A549 (cell line): ENCODE measurements around the gene DDX3X. TPM values are rescaled to one million over a fixed set of nuclear protein-coding genes. Genes with fewer than 3 reads are reported as not detected.

Experiments used
- ATAC-seq, 2 experiments: fragments of 200-7000 bp in 1 of 2; fragments of >200 bp in 1 of 2; cut with Nextera tagmentation in 1 of 2; cut with Tn5 transposase in 1 of 2; 3 replicates each; pipeline versions ENCODE4 v1.8.0 to v1.9.1; 2018 to 2020; ENCODE audit warnings: mild to moderate bottlenecking in 1 of 2, moderate library complexity in 1 of 2
- CTCF ChIA-PET: fragments of 300-600 bp; sonication (Branson Sonifier 250); formaldehyde crosslinking; extraction: SDS; loops from one replicate; lab custom pipeline; 2021; ENCODE audit warnings: antibody characterized with exemption, inconsistent platforms; lab: Yijun Ruan, JAX
- POLR2A ChIA-PET: fragments of 350-600 bp; formaldehyde crosslinking; extraction: SDS; loops from one replicate; lab custom pipeline; 2021; ENCODE audit warnings: antibody characterized with exemption, inconsistent platforms; lab: Yijun Ruan, JAX
- DNase-seq, 2 experiments: peaks; one replicate each; pipeline versions ENCODE4 v3.0.0 to v3.0.0-alpha.2; 2011 to 2016; ENCODE audit warnings: low read depth in 1 of 2, low spot score in 1 of 2
- FAIRE-seq: peaks from 2 replicates; lab custom pipeline; 2011; peaks lifted over from hg19 to GRCh38; lab: Jason Lieb, UNC
- H3K27ac ChIP-seq, 2 experiments: fragments of >200 bp; sonication (Bioruptor Twin); formaldehyde crosslinking; 3 replicates each; pipeline ENCODE4 v1.5.1; 2016 to 2017
- H3K4me1 ChIP-seq: fragments of >200 bp; sonication (Bioruptor Twin); formaldehyde crosslinking; 3 replicates; pipeline ENCODE4 v1.6.1; 2016
- H3K4me2 ChIP-seq: fragments of >200 bp; sonication (Bioruptor Twin); formaldehyde crosslinking; 3 replicates; pipeline ENCODE4 v1.6.1; 2016
- H3K4me3 ChIP-seq: fragments of >200 bp; sonication (Bioruptor Twin); formaldehyde crosslinking; 3 replicates; pipeline ENCODE4 v1.5.1; 2016
- H3K9me3 ChIP-seq: fragments of >200 bp; sonication (Bioruptor Twin); formaldehyde crosslinking; 3 replicates; pipeline ENCODE4 v1.6.1; 2016
- BHLHE40 ChIP-seq: IDR thresholded peaks from 2 replicates; pipeline ENCODE4 v1.6.1; 2012; ENCODE audit warnings: low read depth, low read length, inconsistent platforms
- CHD4 ChIP-seq: fragments of 200-600 bp; sonication (generic); IDR thresholded peaks from 2 replicates; pipeline ENCODE4 v1.6.1; 2016; ENCODE audit warnings: antibody characterized with exemption, mild to moderate bottlenecking, borderline replicate concordance
- EHF ChIP-seq: fragments of 250-450 bp; sonication (Bioruptor Pico); IDR thresholded peaks from 2 replicates; pipeline ENCODE4 v1.5.0; 2020; ENCODE audit warnings: mild to moderate bottlenecking
- EHMT2 ChIP-seq: fragments of 200-600 bp; sonication (generic); IDR thresholded peaks from 2 replicates; pipeline ENCODE4 v1.6.1; 2016; ENCODE audit warnings: antibody characterized with exemption, low read depth, mild to moderate bottlenecking, moderate library complexity
- FOSB ChIP-seq: fragments of 250-450 bp; sonication (Bioruptor Pico); IDR thresholded peaks from 2 replicates; pipeline ENCODE4 v1.5.0; 2020; ENCODE audit warnings: mild to moderate bottlenecking, moderate library complexity
- GATA3 ChIP-seq: IDR thresholded peaks from 2 replicates; pipeline ENCODE4 v1.6.1; 2012; ENCODE audit warnings: borderline replicate concordance
- HDAC2 ChIP-seq: fragments of 200-600 bp; sonication (generic); IDR thresholded peaks from 2 replicates; pipeline ENCODE4 v1.6.1; 2016
- HES2 ChIP-seq: fragments of >200 bp; sonication (Bioruptor Twin); formaldehyde crosslinking; IDR thresholded peaks from 2 replicates; pipeline ENCODE4 v1.6.1; 2016
- JUN ChIP-seq, 2 experiments: fragments of >200 bp; sonication (Bioruptor Twin); formaldehyde crosslinking; IDR thresholded peaks; 2 replicates in 1 of 2; 3 replicates in 1 of 2; pipeline ENCODE4 v1.6.1; 2016 to 2017
- KDM1A ChIP-seq: fragments of 200-600 bp; sonication (generic); IDR thresholded peaks from 2 replicates; pipeline ENCODE4 v1.6.1; 2016; ENCODE audit warnings: low read depth, mild to moderate bottlenecking
- MYC ChIP-seq: IDR thresholded peaks from 2 replicates; pipeline ENCODE4 v1.6.1; 2012; ENCODE audit warnings: mild to moderate bottlenecking, inconsistent platforms, low read length, improper control_type of control experiment, borderline replicate concordance
- NPAS2 ChIP-seq: fragments of 250-450 bp; sonication (Bioruptor Pico); IDR thresholded peaks from 2 replicates; pipeline ENCODE4 v1.8.0; 2022; ENCODE audit warnings: mild to moderate bottlenecking, moderate library complexity, borderline replicate concordance
- PHF8 ChIP-seq: fragments of 200-600 bp; sonication (generic); IDR thresholded peaks from 2 replicates; pipeline ENCODE4 v1.6.1; 2016; ENCODE audit warnings: low read depth, mild to moderate bottlenecking, antibody characterized with exemption, moderate library complexity, borderline replicate concordance
- POLR2A ChIP-seq: IDR thresholded peaks from 2 replicates; pipeline ENCODE4 v1.6.1; 2012; ENCODE audit warnings: mild to moderate bottlenecking, low read length
- POLR2AphosphoS2 ChIP-seq: conservative IDR thresholded peaks from 2 replicates; pipeline ENCODE4 v1.6.1; 2012; ENCODE audit warnings: low read length, improper control_type of control experiment, inconsistent platforms
- REST ChIP-seq: fragments of 200-600 bp; sonication (generic); IDR thresholded peaks from 2 replicates; pipeline ENCODE4 v1.6.1; 2016; ENCODE audit warnings: antibody characterized with exemption, mild to moderate bottlenecking, moderate library complexity
- RFX5 ChIP-seq: fragments of 450-650 bp; IDR thresholded peaks from 2 replicates; pipeline ENCODE4 v1.7.1; 2014; ENCODE audit warnings: antibody characterized with exemption, mild to moderate bottlenecking, moderate library complexity
- SMC3 ChIP-seq: fragments of >200 bp; sonication (Bioruptor Twin); formaldehyde crosslinking; IDR thresholded peaks from 3 replicates; pipeline ENCODE4 v1.6.1; 2018; ENCODE audit warnings: inconsistent platforms
- TP53 ChIP-seq: fragments of 250-450 bp; sonication (Bioruptor Pico); IDR thresholded peaks from 2 replicates; pipeline ENCODE4 v1.5.0; 2021; ENCODE audit warnings: mild to moderate bottlenecking, moderate library complexity
- ZC3H11A ChIP-seq: fragments of 450-650 bp; IDR thresholded peaks from 2 replicates; pipeline ENCODE4 v1.6.1; 2014; ENCODE audit warnings: antibody characterized with exemption, mild to moderate bottlenecking
- ZFP36 ChIP-seq: fragments of 450-650 bp; IDR thresholded peaks from 2 replicates; pipeline ENCODE4 v1.6.1; 2014; ENCODE audit warnings: borderline replicate concordance; ENCODE audit not compliant: partially characterized antibody
- WGBS: methylation state at CpG from one replicate; pipeline ENCODE4 v1.1.6; 2017; ENCODE audit errors: missing lambda C conversion rate; 5-methylcytosine and 5-hydroxymethylcytosine counted together
- polyA plus RNA-seq, 4 experiments: library from polyadenylated mRNA; depleted of rRNA in 3 of 4; stranded (reverse); fragments of >200 nt; fragmentation: RNase III in 1 of 4; extraction: RNeasy Plus Mini Kit Qiagen cat#74134 plus additional on column Dnase treatment in 1 of 4; gene quantifications; 2 replicates in 3 of 4; 3 replicates in 1 of 4; pipeline ENCODE4 v1.2.3, GENCODE V29; 2011 to 2017
- TF ChIP-seq, protein P1 (sequence below): IDR thresholded peaks from 2 replicates; pipeline ENCODE4 v1.6.1; 2012
- TF ChIP-seq, protein P2 (sequence below): IDR thresholded peaks from 2 replicates; pipeline ENCODE4 v1.6.1; 2012
- TF ChIP-seq, protein P3 (sequence below): fragments of 450-650 bp; IDR thresholded peaks from 2 replicates; pipeline ENCODE4 v1.6.1; 2014; ENCODE audit warnings: antibody characterized with exemption
- TF ChIP-seq, protein P4 (sequence below): fragments of >200 bp; sonication (Bioruptor Twin); formaldehyde crosslinking; IDR thresholded peaks from 3 replicates; pipeline ENCODE4 v1.5.1; 2016
- TF ChIP-seq, protein P5 (sequence below): fragments of 250-450 bp; sonication (Bioruptor Pico); IDR thresholded peaks from 2 replicates; pipeline ENCODE4 v1.5.0; 2020; ENCODE audit warnings: low read depth, mild to moderate bottlenecking, moderate library complexity

Gene DDX3X
- polyA plus RNA-seq, 2 of the 4 experiments (the other 2 are of a cell fraction), result 216 to 341 TPM

DNA sequence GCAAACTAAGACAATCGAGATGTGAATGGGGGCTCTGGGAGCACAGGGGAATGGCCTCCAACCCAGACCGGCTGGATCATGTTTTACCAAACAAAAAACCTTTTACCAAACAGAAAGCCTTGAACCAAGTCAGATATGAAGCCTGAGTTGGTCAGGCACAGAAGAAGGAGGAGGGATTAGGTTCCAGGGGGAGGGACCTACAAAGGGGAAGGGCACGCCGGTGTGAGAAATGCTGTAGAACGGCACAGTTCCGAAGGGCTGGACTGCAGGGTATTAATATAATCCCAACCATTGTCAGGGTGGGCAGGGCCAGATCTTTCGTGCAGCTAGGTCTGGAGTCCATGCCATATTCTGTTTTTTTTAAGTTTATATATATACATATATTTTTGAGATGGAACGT, 60.3 kb downstream of the DDX3X start (continued):
- TF ChIP-seq REST, result no peak

DNA sequence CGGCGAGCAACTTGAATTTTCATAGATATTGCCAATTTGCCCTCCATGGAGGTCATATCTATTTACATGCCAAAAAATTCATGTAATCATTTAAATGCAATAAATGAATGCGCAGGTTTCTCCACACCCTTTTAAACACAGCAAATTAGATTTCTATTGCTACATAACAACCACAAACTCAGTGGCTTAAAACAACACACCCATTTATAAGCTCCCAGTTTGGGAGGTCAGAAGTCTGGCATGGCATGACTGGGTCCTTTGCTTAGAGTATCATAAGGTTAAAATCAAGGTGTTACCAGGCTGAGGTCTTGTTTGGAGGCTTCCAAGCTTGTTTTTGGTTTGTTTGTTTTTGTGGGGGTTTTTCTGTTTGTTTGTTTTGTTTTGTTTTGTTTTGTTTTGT, 63.3 kb downstream of the DDX3X start:
- TF ChIP-seq GATA3, result no peak
- TF ChIP-seq ZC3H11A, result no peak
- no peak for TF ChIP-seq ZFP36
- no peak for TF ChIP-seq EHMT2
- TF ChIP-seq, protein P1, sequence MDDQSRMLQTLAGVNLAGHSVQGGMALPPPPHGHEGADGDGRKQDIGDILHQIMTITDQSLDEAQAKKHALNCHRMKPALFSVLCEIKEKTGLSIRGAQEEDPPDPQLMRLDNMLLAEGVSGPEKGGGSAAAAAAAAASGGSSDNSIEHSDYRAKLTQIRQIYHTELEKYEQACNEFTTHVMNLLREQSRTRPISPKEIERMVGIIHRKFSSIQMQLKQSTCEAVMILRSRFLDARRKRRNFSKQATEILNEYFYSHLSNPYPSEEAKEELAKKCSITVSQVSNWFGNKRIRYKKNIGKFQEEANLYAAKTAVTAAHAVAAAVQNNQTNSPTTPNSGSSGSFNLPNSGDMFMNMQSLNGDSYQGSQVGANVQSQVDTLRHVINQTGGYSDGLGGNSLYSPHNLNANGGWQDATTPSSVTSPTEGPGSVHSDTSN, result no peak
- TF ChIP-seq TP53 (CRISPR knock-in tag), result no peak
- TF ChIP-seq, protein P2, sequence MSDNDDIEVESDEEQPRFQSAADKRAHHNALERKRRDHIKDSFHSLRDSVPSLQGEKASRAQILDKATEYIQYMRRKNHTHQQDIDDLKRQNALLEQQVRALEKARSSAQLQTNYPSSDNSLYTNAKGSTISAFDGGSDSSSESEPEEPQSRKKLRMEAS, result no peak
- TF ChIP-seq CHD4, result no peak
- no peak for TF ChIP-seq JUN (IDR thresholded peaks at IDR 0.05)
- no peak for TF ChIP-seq KDM1A
- TF ChIP-seq HES2, result no peak
- TF ChIP-seq POLR2AphosphoS2, result no peak
- no peak for TF ChIP-seq HDAC2
- no peak for TF ChIP-seq MYC
- TF ChIP-seq SMC3, result no peak
- no peak for TF ChIP-seq NPAS2 (CRISPR knock-in tag)
- no peak for TF ChIP-seq PHF8
- TF ChIP-seq POLR2A, result no peak
- TF ChIP-seq, all 56 proteins: peak for 0
- Histone ChIP-seq H3K4me3 (no peak overlapping the region), H3K9me3 (peaks cover 3% of the 10 kb centered on the region; the same call in 1 of the 3 replicates), H3K4me2 (no peak overlapping the region), H3K4me1 (no peaks in the 10 kb centered on the region), H3K27ac (no peak overlapping the region)
- 94% methylated on average over 3 of the region's 3 CpGs for WGBS
- ChIA-PET CTCF (no interaction called here), POLR2A (no interaction called here)
- no peak for FAIRE-seq
- no peak for DNase-seq
- no peak for ATAC-seq

DNA sequence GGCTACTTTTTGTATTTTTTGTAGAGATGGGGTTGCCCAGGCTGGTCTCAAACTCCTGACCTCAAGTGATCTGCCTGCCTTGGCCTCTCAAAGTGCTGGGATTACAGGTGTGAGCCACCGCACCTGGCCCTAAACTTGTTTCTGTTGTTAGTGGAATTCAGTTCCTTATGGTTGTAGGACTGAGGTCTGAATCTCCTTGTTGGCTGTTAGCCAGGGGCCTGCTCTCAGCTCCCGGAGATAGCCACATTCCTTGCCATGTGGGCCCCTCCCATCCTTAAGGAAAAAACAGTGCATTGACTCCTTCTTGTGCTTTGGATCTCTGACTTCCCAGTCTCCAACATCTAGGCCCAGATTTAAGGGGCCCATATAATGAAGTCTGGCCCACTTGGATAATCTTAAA, 63.8 kb downstream of the DDX3X start:
- POLR2A ChIA-PET, result no interaction called here
- Histone ChIP-seq H3K27ac (no peak overlapping the region), H3K4me1 (no peaks in the 10 kb centered on the region), H3K4me3 (no peak overlapping the region), H3K4me2 (no peak overlapping the region), H3K9me3 (peaks cover 3% of the 10 kb centered on the region; the same call in 1 of the 3 replicates)
- CTCF ChIA-PET, result no interaction called here
- DNase-seq, result no peak
- ATAC-seq, result no peak
- 70% methylated on average over 2 of the region's 2 CpGs for WGBS
- no peak for FAIRE-seq
- TF ChIP-seq, protein P2, result no peak
- TF ChIP-seq RFX5 (no peak), BHLHE40 (no peak), EHF (no peak), FOSB (CRISPR knock-in tag) (no peak)
- TF ChIP-seq, protein P3, sequence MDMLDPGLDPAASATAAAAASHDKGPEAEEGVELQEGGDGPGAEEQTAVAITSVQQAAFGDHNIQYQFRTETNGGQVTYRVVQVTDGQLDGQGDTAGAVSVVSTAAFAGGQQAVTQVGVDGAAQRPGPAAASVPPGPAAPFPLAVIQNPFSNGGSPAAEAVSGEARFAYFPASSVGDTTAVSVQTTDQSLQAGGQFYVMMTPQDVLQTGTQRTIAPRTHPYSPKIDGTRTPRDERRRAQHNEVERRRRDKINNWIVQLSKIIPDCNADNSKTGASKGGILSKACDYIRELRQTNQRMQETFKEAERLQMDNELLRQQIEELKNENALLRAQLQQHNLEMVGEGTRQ, result no peak
- TF ChIP-seq, protein P4, sequence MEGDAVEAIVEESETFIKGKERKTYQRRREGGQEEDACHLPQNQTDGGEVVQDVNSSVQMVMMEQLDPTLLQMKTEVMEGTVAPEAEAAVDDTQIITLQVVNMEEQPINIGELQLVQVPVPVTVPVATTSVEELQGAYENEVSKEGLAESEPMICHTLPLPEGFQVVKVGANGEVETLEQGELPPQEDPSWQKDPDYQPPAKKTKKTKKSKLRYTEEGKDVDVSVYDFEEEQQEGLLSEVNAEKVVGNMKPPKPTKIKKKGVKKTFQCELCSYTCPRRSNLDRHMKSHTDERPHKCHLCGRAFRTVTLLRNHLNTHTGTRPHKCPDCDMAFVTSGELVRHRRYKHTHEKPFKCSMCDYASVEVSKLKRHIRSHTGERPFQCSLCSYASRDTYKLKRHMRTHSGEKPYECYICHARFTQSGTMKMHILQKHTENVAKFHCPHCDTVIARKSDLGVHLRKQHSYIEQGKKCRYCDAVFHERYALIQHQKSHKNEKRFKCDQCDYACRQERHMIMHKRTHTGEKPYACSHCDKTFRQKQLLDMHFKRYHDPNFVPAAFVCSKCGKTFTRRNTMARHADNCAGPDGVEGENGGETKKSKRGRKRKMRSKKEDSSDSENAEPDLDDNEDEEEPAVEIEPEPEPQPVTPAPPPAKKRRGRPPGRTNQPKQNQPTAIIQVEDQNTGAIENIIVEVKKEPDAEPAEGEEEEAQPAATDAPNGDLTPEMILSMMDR, result no peak
- TF ChIP-seq, protein P1, result no peak
- TF ChIP-seq, protein P5, sequence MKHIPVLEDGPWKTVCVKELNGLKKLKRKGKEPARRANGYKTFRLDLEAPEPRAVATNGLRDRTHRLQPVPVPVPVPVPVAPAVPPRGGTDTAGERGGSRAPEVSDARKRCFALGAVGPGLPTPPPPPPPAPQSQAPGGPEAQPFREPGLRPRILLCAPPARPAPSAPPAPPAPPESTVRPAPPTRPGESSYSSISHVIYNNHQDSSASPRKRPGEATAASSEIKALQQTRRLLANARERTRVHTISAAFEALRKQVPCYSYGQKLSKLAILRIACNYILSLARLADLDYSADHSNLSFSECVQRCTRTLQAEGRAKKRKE, result no peak
